Colonic mucosa (tissue), 4 donors: ENCODE measurements around the gene GAN. TPM values are rescaled to one million over a fixed set of nuclear protein-coding genes. Genes with fewer than 3 reads are reported as not detected.

Experiments
- DNase-seq: peaks from one replicate; pipeline ENCODE4 v3.0.0-alpha.2; 2020
- H3K27ac ChIP-seq: fragments of 200-600 bp; one replicate; pipeline ENCODE4 v1.8.0; 2021
- H3K27me3 ChIP-seq: fragments of 200-600 bp; one replicate; pipeline ENCODE4 v1.8.0; 2021
- H3K36me3 ChIP-seq: fragments of 200-600 bp; one replicate; pipeline ENCODE4 v1.8.0; 2021
- H3K4me1 ChIP-seq: fragments of 200-600 bp; one replicate; pipeline ENCODE4 v1.8.0; 2021; ENCODE audit warnings: mild to moderate bottlenecking
- H3K4me3 ChIP-seq: fragments of 200-600 bp; one replicate; pipeline ENCODE4 v1.8.0; 2021
- H3K9ac ChIP-seq, 2 donors: one replicate each; pipeline ENCODE4 v1.7.0; 2013; ENCODE audit warnings: control low read depth in 2 of 2, low read depth in 2 of 2, low read length in 2 of 2
- H3K9me3 ChIP-seq: fragments of 200-600 bp; one replicate; pipeline ENCODE4 v1.8.0; 2021
- CTCF ChIP-seq: fragments of 200-600 bp; IDR thresholded peaks from one replicate; pipeline ENCODE4 v1.8.0; 2022; ENCODE audit warnings: antibody characterized with exemption, mild to moderate bottlenecking
- intact Hi-C: fragments of 100-400 bp; cut with DNase I; formaldehyde crosslinking; loops from one replicate; pipeline ENCODE4 v1.14.1; 2022
- total RNA-seq, 2 donors: library from RNA; stranded (reverse); fragmentation: NEBNext Ultra II Directional in 1 of 2; extraction: Animal tissue kit (Norgen Biotek cat#: 25700) in 1 of 2; gene quantifications; one replicate each; pipeline ENCODE4 v1.2.1, GENCODE V29; 2021
- donor health status: healthy.
- donor health status: DM: no; HTN: no; CAD: no.
- donor health status: DM: no; HTN: no; CAD: no.

The GAN gene
- total RNA-seq, 2 donors from 2014 or later, result 13.6 to 21.5 TPM

DNA sequence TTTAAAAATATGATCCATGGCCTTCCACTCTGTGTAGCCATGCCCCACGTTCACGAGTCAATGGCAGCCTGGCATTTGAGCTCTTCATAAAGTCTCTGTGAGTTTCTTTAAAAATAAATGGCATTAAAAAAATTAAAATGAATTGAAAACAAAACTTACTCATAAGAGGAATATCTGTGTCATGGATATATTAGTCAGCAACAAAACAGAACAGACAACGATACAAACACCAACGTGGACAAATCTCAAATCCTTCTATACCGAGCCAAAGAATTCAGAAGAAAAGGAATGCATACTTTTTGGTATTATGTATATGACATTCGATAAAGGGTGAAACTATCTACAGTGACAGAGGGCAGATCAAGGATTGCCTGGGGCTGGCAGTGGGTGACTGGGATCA lies 121.6 kb downstream of the GAN start:
- no peaks in the 10 kb centered on the region for H3K4me1 ChIP-seq
- DNase-seq, result no peak
- H3K36me3 ChIP-seq, result no peaks in the 10 kb centered on the region
- no peak for TF ChIP-seq CTCF
- H3K27me3 ChIP-seq, result no peaks in the 10 kb centered on the region
- no peak overlapping the region for H3K27ac ChIP-seq
- H3K4me3 ChIP-seq, result no peak overlapping the region
- no peak overlapping the region for H3K9ac ChIP-seq
- intact Hi-C loops, result no loop called here
- no peaks in the 10 kb centered on the region for H3K9me3 ChIP-seq

- Histone ChIP-seq H3K9me3 (no peaks in the 10 kb centered on the region), H3K27ac (no peak overlapping the region), H3K4me1 (no peaks in the 10 kb centered on the region), H3K9ac (no peak overlapping the region), H3K36me3 (no peaks in the 10 kb centered on the region), H3K4me3 (no peak overlapping the region), H3K27me3 (no peaks in the 10 kb centered on the region)
- intact Hi-C loops, result no loop called here
- TF ChIP-seq CTCF, result no peak
- DNase-seq, result no peak
Measured at GRCh38 chr16:81437865-81438264, 123.1 kb downstream of the GAN start.

Other genes starting within 250 kb of the GAN start
- under 1 TPM in 1 of 2 donors, not detected in 1; 0.40 TPM for gene C16orf46, start 237.7 kb upstream of the GAN start, total RNA-seq
- 10 to 100 TPM in 1 of 2 donors, 1 to 10 TPM in 1; 9.4 to 24.7 TPM for gene GCSH, start 218.6 kb upstream of the GAN start, total RNA-seq
- 1 to 10 TPM; 2.1 to 6.1 TPM for gene BCO1, start 76.3 kb upstream of the GAN start, total RNA-seq
- 100 to 1,000 TPM in 1 of 2 donors, 10 to 100 TPM in 1; 83.4 to 107 TPM for gene CMIP, start 129.8 kb downstream of the GAN start, total RNA-seq